WTC11 (cell line): ENCODE data around the gene PBX3. TPM values are rescaled to one million over a fixed set of nuclear protein-coding genes. Genes with fewer than 3 reads are reported as not detected.
A peak's percentile ranks its signal among the peaks of the same experiment; 100 is the strongest.

Experiments used
- ATAC-seq: fragments of 200-7000 bp; cut with Tn5 transposase; 2 replicates; pipeline ENCODE4 v1.10.0; 2021; ENCODE audit warnings: mild to moderate bottlenecking, moderate library complexity
- CTCF ChIA-PET: fragments of 300-600 bp; sonication (Branson Sonifier 250); formaldehyde crosslinking; loops from one replicate; lab custom pipeline; 2021; ENCODE audit warnings: antibody characterized with exemption; lab: Charles Lee
- POLR2A ChIA-PET: fragments of 350-600 bp; sonication (Branson Sonifier 250); formaldehyde crosslinking; loops from one replicate; lab custom pipeline; 2021; ENCODE audit warnings: antibody characterized with exemption; lab: Charles Lee
- DNase-seq: peaks from one replicate; pipeline ENCODE4 v3.0.0; 2021; ENCODE audit warnings: low spot score
- H3K27ac Mint-ChIP-seq: 2 replicates; pipeline ENCODE4 v1.8.0; 2021; ENCODE audit warnings: mixed read lengths
- H3K27me3 Mint-ChIP-seq: 2 replicates; pipeline ENCODE4 v1.8.0; 2021; ENCODE audit warnings: low read depth, mild to moderate bottlenecking, moderate library complexity, mixed read lengths
- H3K36me3 Mint-ChIP-seq: 2 replicates; pipeline ENCODE4 v1.8.0; 2021; ENCODE audit warnings: mixed read lengths
- H3K4me1 Mint-ChIP-seq: 2 replicates; pipeline ENCODE4 v1.8.0; 2022; ENCODE audit warnings: mixed read lengths
- H3K4me3 Mint-ChIP-seq: 2 replicates; pipeline ENCODE4 v1.8.0; 2021; ENCODE audit warnings: mild to moderate bottlenecking, moderate library complexity, mixed read lengths
- H3K9me3 Mint-ChIP-seq: 2 replicates; pipeline ENCODE4 v1.8.0; 2021; ENCODE audit warnings: mixed read lengths
- ATF1 ChIP-seq: sonication (generic); formaldehyde crosslinking; IDR thresholded peaks from 2 replicates; pipeline ENCODE4 v1.8.1; 2023; ENCODE audit warnings: mild to moderate bottlenecking, moderate library complexity, missing genetic modification reagents
- CDX4 ChIP-seq: fragments of 250-450 bp; sonication (Bioruptor Pico); IDR thresholded peaks from 2 replicates; pipeline ENCODE4 v1.9.0; 2021; ENCODE audit warnings: moderate library complexity, mild to moderate bottlenecking, inconsistent platforms, borderline replicate concordance
- E2F4 ChIP-seq: sonication (generic); formaldehyde crosslinking; IDR thresholded peaks from 2 replicates; pipeline ENCODE4 v1.8.1; 2022; ENCODE audit warnings: low read depth, mild to moderate bottlenecking, moderate library complexity, missing genetic modification reagents, borderline replicate concordance
- FOXK1 ChIP-seq: sonication (generic); formaldehyde crosslinking; IDR thresholded peaks from 2 replicates; pipeline ENCODE4 v1.8.0; 2022; ENCODE audit warnings: mild to moderate bottlenecking, moderate library complexity, missing genetic modification reagents
- MLX ChIP-seq: sonication (generic); formaldehyde crosslinking; IDR thresholded peaks from 2 replicates; pipeline ENCODE4 v1.8.1; 2023; ENCODE audit warnings: mild to moderate bottlenecking, missing genetic modification reagents, moderate library complexity
- NFE2L1 ChIP-seq: sonication (generic); formaldehyde crosslinking; IDR thresholded peaks from 2 replicates; pipeline ENCODE4 v1.8.1; 2023; ENCODE audit warnings: missing genetic modification reagents
- PREB ChIP-seq: sonication (generic); formaldehyde crosslinking; IDR thresholded peaks from 2 replicates; pipeline ENCODE4 v1.8.1; 2022; ENCODE audit warnings: mild to moderate bottlenecking, missing genetic modification reagents, moderate library complexity, borderline replicate concordance
- SMAD3 ChIP-seq: sonication (generic); formaldehyde crosslinking; IDR thresholded peaks from 2 replicates; pipeline ENCODE4 v1.8.0; 2022; ENCODE audit warnings: missing genetic modification reagents, mild to moderate bottlenecking, borderline replicate concordance
- STAT6 ChIP-seq: sonication (generic); formaldehyde crosslinking; conservative IDR thresholded peaks from 2 replicates; pipeline ENCODE4 v1.8.1; 2023; ENCODE audit warnings: mild to moderate bottlenecking, low read depth, missing genetic modification reagents, moderate library complexity
- TCF7 ChIP-seq: sonication (generic); formaldehyde crosslinking; IDR thresholded peaks from 2 replicates; pipeline ENCODE4 v1.8.0; 2022; ENCODE audit warnings: mild to moderate bottlenecking, low read depth, missing genetic modification reagents, moderate library complexity
- TEAD4 ChIP-seq: sonication (generic); formaldehyde crosslinking; IDR thresholded peaks from 2 replicates; pipeline ENCODE4 v1.8.0; 2022; ENCODE audit warnings: mild to moderate bottlenecking, missing genetic modification reagents
- USF1 ChIP-seq: sonication (generic); formaldehyde crosslinking; IDR thresholded peaks from 2 replicates; pipeline ENCODE4 v1.8.0; 2022; ENCODE audit warnings: mild to moderate bottlenecking, missing genetic modification reagents
- USF2 ChIP-seq: sonication (generic); formaldehyde crosslinking; IDR thresholded peaks from 2 replicates; pipeline ENCODE4 v1.8.1; 2023; ENCODE audit warnings: mild to moderate bottlenecking, missing genetic modification reagents, moderate library complexity
- ZBTB43 ChIP-seq: sonication (generic); formaldehyde crosslinking; IDR thresholded peaks from 2 replicates; pipeline ENCODE4 v1.8.1; 2023; ENCODE audit warnings: mild to moderate bottlenecking, missing genetic modification reagents
- ZMAT4 ChIP-seq: fragments of 250-450 bp; sonication (Bioruptor Pico); IDR thresholded peaks from 2 replicates; pipeline ENCODE4 v1.9.0; 2021; ENCODE audit warnings: mild to moderate bottlenecking
- ZNF121 ChIP-seq: sonication (generic); formaldehyde crosslinking; IDR thresholded peaks from 2 replicates; pipeline ENCODE4 v1.8.0; 2023; ENCODE audit warnings: missing genetic modification reagents
- ZNF219 ChIP-seq: sonication (generic); formaldehyde crosslinking; IDR thresholded peaks from 2 replicates; pipeline ENCODE4 v1.8.0; 2023; ENCODE audit warnings: missing genetic modification reagents, mild to moderate bottlenecking, borderline replicate concordance
- ZNF512 ChIP-seq: sonication (generic); formaldehyde crosslinking; IDR thresholded peaks from 2 replicates; pipeline ENCODE4 v1.8.1; 2022; ENCODE audit warnings: missing genetic modification reagents, borderline replicate concordance
- total RNA-seq: library from RNA; stranded (reverse); gene quantifications from 3 replicates; pipeline ENCODE4 v1.2.3, GENCODE V29; 2021
- TF ChIP-seq, protein P1 (sequence below): sonication (generic); formaldehyde crosslinking; IDR thresholded peaks from 2 replicates; pipeline ENCODE4 v1.8.1; 2023; ENCODE audit warnings: mild to moderate bottlenecking, moderate library complexity, missing genetic modification reagents
- TF ChIP-seq, protein P2 (sequence below): sonication (generic); formaldehyde crosslinking; IDR thresholded peaks from 2 replicates; pipeline ENCODE4 v1.8.0; 2023; ENCODE audit warnings: missing genetic modification reagents

The PBX3 gene
- total RNA-seq, 1 experiment from 2014 or later, result 48.5 TPM

GRCh38 chr9:125771037-125771436 lies 23.9 kb downstream of the PBX3 start:
- no peak for TF ChIP-seq FOXK1 (CRISPR knock-in tag)
- TF ChIP-seq NFE2L1 (CRISPR knock-in tag), result no peak
- TF ChIP-seq ZNF219 (CRISPR knock-in tag), result no peak
- no peak for TF ChIP-seq CDX4 (CRISPR knock-in tag)
- no peak for TF ChIP-seq STAT6
- TF ChIP-seq SMAD3 (CRISPR knock-in tag), result no peak
- Mint-ChIP-seq H3K4me1 (peaks cover 47% of the 10 kb centered on the region), H3K27ac (peak overlapping the region; percentile 32; the same call in 1 of the 2 replicates), H3K27me3 (no peaks in the 10 kb centered on the region), H3K36me3 (no peaks in the 10 kb centered on the region), H3K4me3 (no peak overlapping the region), H3K9me3 (no peaks in the 10 kb centered on the region)
- DNase-seq (no peak), ATAC-seq (no peak)
- ChIA-PET POLR2A (no interaction called here), CTCF (no interaction called here)

- Mint-ChIP-seq H3K36me3 (0 out of 2 replicates have a peak, but pooled peaks cover 2% of the 10 kb centered on the region), H3K4me3 (no peak overlapping the region), H3K9me3 (no peaks in the 10 kb centered on the region), H3K27ac (peak overlapping the region; percentile 41), H3K27me3 (no peaks in the 10 kb centered on the region), H3K4me1 (peaks cover 47% of the 10 kb centered on the region)
- ATAC-seq (no peak), DNase-seq (no peak)
- ChIA-PET POLR2A (no interaction called here), CTCF (no interaction called here)
- TF ChIP-seq USF1 (no peak), PREB (CRISPR knock-in tag) (no peak), USF2 (CRISPR knock-in tag) (no peak), ZNF219 (CRISPR knock-in tag) (no peak), TEAD4 (no peak), ZBTB43 (CRISPR knock-in tag) (no peak), ZNF512 (CRISPR knock-in tag) (no peak), ZNF121 (CRISPR knock-in tag) (no peak), MLX (CRISPR knock-in tag) (no peak), ZMAT4 (CRISPR knock-in tag) (no peak), TCF7 (CRISPR knock-in tag) (no peak), ATF1 (CRISPR knock-in tag) (no peak), E2F4 (CRISPR knock-in tag) (no peak)
- TF ChIP-seq, protein P1, sequence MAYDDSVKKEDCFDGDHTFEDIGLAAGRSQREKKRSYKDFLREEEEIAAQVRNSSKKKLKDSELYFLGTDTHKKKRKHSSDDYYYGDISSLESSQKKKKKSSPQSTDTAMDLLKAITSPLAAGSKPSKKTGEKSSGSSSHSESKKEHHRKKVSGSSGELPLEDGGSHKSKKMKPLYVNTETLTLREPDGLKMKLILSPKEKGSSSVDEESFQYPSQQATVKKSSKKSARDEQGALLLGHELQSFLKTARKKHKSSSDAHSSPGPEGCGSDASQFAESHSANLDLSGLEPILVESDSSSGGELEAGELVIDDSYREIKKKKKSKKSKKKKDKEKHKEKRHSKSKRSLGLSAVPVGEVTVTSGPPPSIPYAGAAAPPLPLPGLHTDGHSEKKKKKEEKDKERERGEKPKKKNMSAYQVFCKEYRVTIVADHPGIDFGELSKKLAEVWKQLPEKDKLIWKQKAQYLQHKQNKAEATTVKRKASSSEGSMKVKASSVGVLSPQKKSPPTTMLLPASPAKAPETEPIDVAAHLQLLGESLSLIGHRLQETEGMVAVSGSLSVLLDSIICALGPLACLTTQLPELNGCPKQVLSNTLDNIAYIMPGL (CRISPR knock-in tag), result no peak
- TF ChIP-seq, protein P2, sequence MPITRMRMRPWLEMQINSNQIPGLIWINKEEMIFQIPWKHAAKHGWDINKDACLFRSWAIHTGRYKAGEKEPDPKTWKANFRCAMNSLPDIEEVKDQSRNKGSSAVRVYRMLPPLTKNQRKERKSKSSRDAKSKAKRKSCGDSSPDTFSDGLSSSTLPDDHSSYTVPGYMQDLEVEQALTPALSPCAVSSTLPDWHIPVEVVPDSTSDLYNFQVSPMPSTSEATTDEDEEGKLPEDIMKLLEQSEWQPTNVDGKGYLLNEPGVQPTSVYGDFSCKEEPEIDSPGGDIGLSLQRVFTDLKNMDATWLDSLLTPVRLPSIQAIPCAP (CRISPR knock-in tag), result no peak
Observed at GRCh38 chr9:125772740-125773139, 25.6 kb downstream of the PBX3 start.
